Measurements from ENCODE around the gene TRRAP. TPM values are rescaled to one million over a fixed set of nuclear protein-coding genes. Genes with fewer than 3 reads are reported as not detected.
"Not testable (repeated sequence)": the region's sequence is repeated elsewhere in the genome, so short reads cannot be mapped to it uniquely, and the experiment has no call there.

The TRRAP gene
- total RNA-seq, 2 donors from 2014 or later = 21.1 to 25.2 TPM

GRCh38 chr7:98869597-98870120 lies 8.7 kb upstream of the TRRAP start, which contains the start of gene TMEM130:
Gene TMEM130 (minus strand): TSS chr7:98870014. CDS start chr7:98869861, 153 bp downstream.
- H3K36me3 ChIP-seq (replicated peaks in 1 of 2; ENCODE audit: insufficient read depth in 1 of 2, low read depth in 2 of 2) = no peaks in the 10 kb centered on the region
- TF ChIP-seq CTCF (IDR thresholded peaks at IDR 0.05) (no peak), POLR2A (IDR thresholded peaks at IDR 0.05) (no peak)
- H3K4me1 ChIP-seq = peaks cover 13% of the 10 kb centered on the region
- no peak for ATAC-seq
- intact Hi-C loops (cut with DNase I) = no loop called here
- no peak within 1 kb of the TSS for H3K4me3 ChIP-seq
- no peak within 1 kb of the TSS for H3K27ac ChIP-seq
- no peaks in the 10 kb centered on the region for H3K9me3 ChIP-seq
- H3K27me3 ChIP-seq = peaks cover 0 to 6% of the 10 kb centered on the region in 2 donors
- DNase-seq = no peak
- WGBS, 2 donors = 1% methylated on average over 54 of the region's 69 CpGs; no CpG with 5 or more reads in 1 of the 2 donors

DNA sequence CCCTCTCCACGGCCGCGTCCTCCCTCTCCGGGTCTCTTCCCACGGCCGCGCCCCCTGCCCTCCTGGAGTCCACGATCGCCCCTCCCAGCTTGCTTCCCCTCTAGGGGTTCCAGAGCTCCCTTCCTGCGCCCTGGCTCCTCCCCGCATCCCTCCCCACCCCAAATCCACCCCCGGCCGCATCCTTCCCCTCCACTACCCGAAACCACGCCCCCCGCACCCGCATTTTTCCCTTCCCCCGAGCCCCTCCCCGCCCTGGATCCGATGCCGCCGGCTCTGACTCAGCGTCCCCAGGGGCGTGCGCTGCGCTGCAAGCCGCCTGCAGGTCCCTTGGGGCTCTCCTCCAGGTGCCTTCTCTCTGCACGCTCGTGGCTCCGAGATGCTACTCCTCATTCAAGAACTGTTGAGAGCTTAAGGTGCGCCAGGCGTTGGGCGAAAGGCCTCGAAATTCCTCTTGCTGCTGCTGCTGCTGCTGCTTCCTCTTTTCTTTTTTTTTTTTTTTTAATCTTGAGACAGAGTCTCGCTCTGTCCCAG lies 8.1 kb upstream of the TRRAP start:
- H3K36me3 ChIP-seq (replicated peaks in 1 of 2; ENCODE audit: insufficient read depth in 1 of 2, low read depth in 2 of 2) = no peaks in the 10 kb centered on the region
- no peak overlapping the region for H3K27ac ChIP-seq
- no peaks in the 10 kb centered on the region for H3K9me3 ChIP-seq
- H3K27me3 ChIP-seq = peaks cover 0 to 6% of the 10 kb centered on the region in 2 donors
- DNase-seq (peak in 3 of 4 donors; percentile 15 to 31 (median 28)), ATAC-seq (no peak)
- intact Hi-C loops (cut with DNase I) = no loop called here
- no peak for TF ChIP-seq CTCF (IDR thresholded peaks at IDR 0.05)
- no peak for TF ChIP-seq POLR2A (IDR thresholded peaks at IDR 0.05)
- H3K4me3 ChIP-seq = no peak overlapping the region
- peaks cover 13% of the 10 kb centered on the region for H3K4me1 ChIP-seq
- WGBS, 2 donors = 1 to 9% methylated on average over 17 to 28 of the region's 35 CpGs

- intact Hi-C loops (cut with DNase I) = no loop called here
- H3K4me3 ChIP-seq = no peak overlapping the region
These were observed 7.4 kb upstream of the TRRAP start for GRCh38 chr7:98870807-98871491.

GRCh38 chr7:98872328-98872924 lies 5.9 kb upstream of the TRRAP start:
- Histone ChIP-seq H3K9me3 (no peaks in the 10 kb centered on the region), H3K4me3 (no peak overlapping the region), H3K27ac (no peak overlapping the region), H3K36me3 (replicated peaks in 1 of 2; ENCODE audit: insufficient read depth in 1 of 2, low read depth in 2 of 2) (no peaks in the 10 kb centered on the region), H3K4me1 (peaks cover 13% of the 10 kb centered on the region), H3K27me3 (peaks cover 0 to 6% of the 10 kb centered on the region in 2 donors)
- TF ChIP-seq CTCF (IDR thresholded peaks at IDR 0.05) (no peak), POLR2A (IDR thresholded peaks at IDR 0.05) (no peak)
- ATAC-seq (no peak), DNase-seq (no peak)
- intact Hi-C loops (cut with DNase I) = no loop called here
- 61 to 66% methylated on average over 7 of the region's 7 CpGs for WGBS, 2 donors

More at GRCh38 chr7:98870807-98871491, 7.4 kb upstream of the TRRAP start:
- H3K36me3 ChIP-seq (replicated peaks in 1 of 2; ENCODE audit: insufficient read depth in 1 of 2, low read depth in 2 of 2) = no peaks in the 10 kb centered on the region
- no peak for ATAC-seq
- H3K4me1 ChIP-seq = peaks cover 13% of the 10 kb centered on the region
- WGBS, 2 donors = 71 to 85% methylated on average over 7 to 17 of the region's 17 CpGs
- no peak for TF ChIP-seq CTCF (IDR thresholded peaks at IDR 0.05)
- TF ChIP-seq POLR2A (IDR thresholded peaks at IDR 0.05) = no peak
- no peak for DNase-seq
- H3K27me3 ChIP-seq = peaks cover 0 to 6% of the 10 kb centered on the region in 2 donors
- no peak overlapping the region for H3K27ac ChIP-seq
- H3K9me3 ChIP-seq = no peaks in the 10 kb centered on the region

GRCh38 chr7:98873610-98874009 lies 4.7 kb upstream of the TRRAP start:
- H3K27me3 ChIP-seq; H3K9me3 ChIP-seq; intact Hi-C loops (cut with DNase I); H3K4me3 ChIP-seq; H3K27ac ChIP-seq; H3K36me3 ChIP-seq (replicated peaks in 1 of 2; ENCODE audit: insufficient read depth in 1 of 2, low read depth in 2 of 2); ATAC-seq; DNase-seq: not testable (repeated sequence)
- 83 to 91% methylated on average over 7 to 10 of the region's 11 CpGs for WGBS, 2 donors
- peaks cover 20% of the 10 kb centered on the region for H3K4me1 ChIP-seq

All from body of pancreas (tissue), 4 donors.